HepG2 (cell line): ENCODE data around the gene IFNG-AS1. TPM values are rescaled to one million over a fixed set of nuclear protein-coding genes. Genes with fewer than 3 reads are reported as not detected.

Experiments used
- ATAC-seq: fragments of 200-7000 bp; cut with Tn5 transposase; 3 replicates; pipeline ENCODE4 v1.9.1; 2020; ENCODE audit warnings: mild to moderate bottlenecking, moderate library complexity
- BruUV-seq: library from RNA; stranded (reverse); fragments of 400-500 nt; replicated peaks from 2 replicates; lab custom pipeline; 2021; lab: Mats Ljungman, UMichigan
- CTCF ChIA-PET: fragments of 300-600 bp; formaldehyde crosslinking; extraction: SDS; loops from one replicate; lab custom pipeline; 2021; ENCODE audit warnings: low total read pairs, inconsistent platforms, low intra/inter-chr PET ratio; lab: Yijun Ruan, JAX
- POLR2A ChIA-PET: fragments of 350-600 bp; sonication (Branson Sonifier 250); formaldehyde crosslinking; loops from one replicate; lab custom pipeline; 2020; ENCODE audit warnings: antibody characterized with exemption, inconsistent platforms; lab: Yijun Ruan, JAX
- DNase-seq: peaks from one replicate; pipeline ENCODE4 v3.0.0-alpha.2; 2015; ENCODE audit warnings: low spot score
- FAIRE-seq: peaks from 3 replicates; lab custom pipeline; 2011; peaks lifted over from hg19 to GRCh38; lab: Jason Lieb, UNC
- H2AFZ ChIP-seq: one replicate; pipeline ENCODE4 v1.6.1; 2011; ENCODE audit warnings: low read length, inconsistent platforms
- H3K27ac ChIP-seq: fragments of 300-600 bp; 3 replicates; pipeline ENCODE4 v1.8.0; 2011; ENCODE audit warnings: mixed run types, mild to moderate bottlenecking, mixed read lengths, low read length, inconsistent platforms; ENCODE audit not compliant: insufficient read depth; ENCODE audit errors: extremely low read length
- H3K27me3 ChIP-seq, 2 experiments: fragments of 200-600 bp in 1 of 2; 2 replicates in 1 of 2; 3 replicates in 1 of 2; pipeline versions ENCODE4 v1.6.0 to v1.8.0; 2011; ENCODE audit warnings: low read length in 2 of 2, mild to moderate bottlenecking in 2 of 2, moderate library complexity in 2 of 2, inconsistent platforms in 1 of 2; ENCODE audit not compliant: insufficient read depth in 2 of 2, control insufficient read depth in 1 of 2
- H3K36me3 ChIP-seq, 2 experiments: fragments of 200-600 bp in 1 of 2; replicated peaks in 1 of 2; 2 replicates in 1 of 2; 3 replicates in 1 of 2; pipeline versions ENCODE4 v1.5.1 to v1.8.0; 2011; ENCODE audit warnings: low read length in 2 of 2, inconsistent platforms in 1 of 2; ENCODE audit not compliant: insufficient read depth in 2 of 2, control insufficient read depth in 1 of 2
- H3K4me1 ChIP-seq: 2 replicates; pipeline ENCODE4 v1.5.1; 2012; ENCODE audit warnings: low read length, inconsistent platforms; ENCODE audit not compliant: insufficient read depth
- H3K4me2 ChIP-seq: 2 replicates; pipeline ENCODE4 v1.6.0; 2011; ENCODE audit warnings: low read depth, low read length, inconsistent platforms
- H3K4me3 ChIP-seq, 3 experiments: fragments of 200-600 bp in 1 of 3; sonication (generic), shearing (Covaris generic) in 1 of 3; replicated peaks in 1 of 3; 2 replicates each; pipeline ENCODE4 v1.5.1; 2011 to 2016; ENCODE audit warnings: low read length in 3 of 3, inconsistent platforms in 2 of 3, low read depth in 2 of 3, mild to moderate bottlenecking in 2 of 3, control low read depth in 1 of 3, mixed read lengths in 1 of 3; ENCODE audit not compliant: insufficient read depth in 1 of 3
- H3K79me2 ChIP-seq: one replicate; pipeline ENCODE4 v1.6.1; 2011; ENCODE audit warnings: low read length, inconsistent platforms; ENCODE audit not compliant: insufficient read depth
- H3K9ac ChIP-seq: 2 replicates; pipeline ENCODE4 v1.6.0; 2011; ENCODE audit warnings: mild to moderate bottlenecking, low read depth, low read length, inconsistent platforms; ENCODE audit not compliant: insufficient read depth
- H3K9me3 ChIP-seq: 2 replicates; pipeline ENCODE4 v1.5.1; 2012; ENCODE audit warnings: mild to moderate bottlenecking, low read length
- H4K20me1 ChIP-seq: 2 replicates; pipeline ENCODE4 v1.6.0; 2011; ENCODE audit warnings: inconsistent platforms, mild to moderate bottlenecking, low read length, moderate library complexity; ENCODE audit not compliant: insufficient read depth
- DPF2 ChIP-seq: sonication (generic); formaldehyde crosslinking; IDR thresholded peaks from 2 replicates; pipeline ENCODE4 v1.4.0; 2020; ENCODE audit warnings: mild to moderate bottlenecking, low read depth, missing genetic modification reagents, borderline replicate concordance
- GMEB1 ChIP-seq: sonication (generic); formaldehyde crosslinking; IDR thresholded peaks from 2 replicates; pipeline ENCODE4 v1.5.1; 2020; ENCODE audit warnings: missing genetic modification reagents, mild to moderate bottlenecking, borderline replicate concordance
- PRDM4 ChIP-seq: sonication (generic); formaldehyde crosslinking; IDR thresholded peaks from 2 replicates; pipeline ENCODE4 v1.9.0; 2021; ENCODE audit warnings: missing genetic modification reagents, borderline replicate concordance
- SIX4 ChIP-seq: sonication (generic); formaldehyde crosslinking; IDR thresholded peaks from 2 replicates; pipeline ENCODE4 v1.4.0; 2020; ENCODE audit warnings: missing genetic modification reagents
- THYN1 ChIP-seq: sonication (generic); formaldehyde crosslinking; IDR thresholded peaks from 2 replicates; pipeline ENCODE4 v1.8.1; 2023; ENCODE audit warnings: low read depth, mild to moderate bottlenecking, moderate library complexity, missing genetic modification reagents, borderline replicate concordance
- TMF1 ChIP-seq: sonication (generic); formaldehyde crosslinking; IDR thresholded peaks from 2 replicates; pipeline ENCODE4 v1.8.1; 2022; ENCODE audit warnings: low read depth, missing genetic modification reagents
- ZBTB38 ChIP-seq: sonication (generic); formaldehyde crosslinking; IDR thresholded peaks from 2 replicates; pipeline ENCODE4 v1.5.1; 2020; ENCODE audit warnings: mild to moderate bottlenecking, missing genetic modification reagents
- ZFP36 ChIP-seq: fragments of 150-350 bp; IDR thresholded peaks from 2 replicates; pipeline ENCODE4 v1.6.1; 2018; ENCODE audit warnings: borderline replicate concordance, low read length, low read depth; ENCODE audit not compliant: partially characterized antibody
- ZFX ChIP-seq: sonication (generic); formaldehyde crosslinking; IDR thresholded peaks from 2 replicates; pipeline ENCODE4 v1.4.0; 2020; ENCODE audit warnings: mild to moderate bottlenecking, low read depth, missing genetic modification reagents, moderate library complexity
- ZNF18 ChIP-seq: sonication (generic); formaldehyde crosslinking; IDR thresholded peaks from 2 replicates; pipeline ENCODE4 v1.8.0; 2022; ENCODE audit warnings: mild to moderate bottlenecking, missing genetic modification reagents; ENCODE audit not compliant: insufficient replicate concordance
- ZNF207 ChIP-seq: fragments of 450-650 bp; IDR thresholded peaks from 2 replicates; pipeline ENCODE4 v1.6.1; 2016; ENCODE audit warnings: antibody characterized with exemption, borderline replicate concordance
- ZNF530 ChIP-seq: sonication (generic); formaldehyde crosslinking; IDR thresholded peaks from 2 replicates; pipeline ENCODE4 v1.5.0; 2020; ENCODE audit warnings: low read depth, mild to moderate bottlenecking, missing genetic modification reagents
- ZXDC ChIP-seq: sonication (generic); formaldehyde crosslinking; IDR thresholded peaks from 2 replicates; pipeline ENCODE4 v1.5.0; 2020; ENCODE audit warnings: mild to moderate bottlenecking, missing genetic modification reagents
- WGBS: methylation state at CpG from one replicate; pipeline ENCODE4 v1.1.6; 2017; ENCODE audit warnings: low lambda C conversion rate; 5-methylcytosine and 5-hydroxymethylcytosine counted together
- in situ Hi-C: cut with HindIII; loops from 2 replicates; pipeline ENCODE4 v1.10.0; 2017; ENCODE audit warnings: low pct_unique_long_range_greater_than_20kb; ENCODE audit not compliant: extremely low pct_ligation_motif_present
- intact Hi-C: fragments of 100-400 bp; cut with micrococcal nuclease; formaldehyde crosslinking; loops from one replicate; pipeline ENCODE4 v1.10.0; 2022; ENCODE audit not compliant: unreplicated experiment
- polyA plus RNA-seq, 8 experiments: library from polyadenylated mRNA; depleted of rRNA in 3 of 8; stranded (reverse) in 7 of 8; unstranded in 1 of 8; fragments of >200 nt; fragmentation: Illumina TruSeq in 4 of 8; extraction: Trizol in 4 of 8; gene quantifications; 2 replicates each; pipeline versions ENCODE4 v1.2.1 to v1.2.3, GENCODE V29; 2011 to 2016; ENCODE audit warnings: low read depth in 4 of 8, missing spikeins in 1 of 8, mixed read lengths in 1 of 8; ENCODE audit not compliant: insufficient read depth in 1 of 8
- total RNA-seq, 5 experiments: library from RNA; depleted of rRNA; stranded (reverse); fragments of >200 nt; fragmentation: Illumina TruSeq; extraction: Trizol; gene quantifications; 2 replicates each; pipeline ENCODE4 v1.2.3, GENCODE V29; 2016; ENCODE audit warnings: low read depth in 1 of 5

Gene IFNG-AS1
- total and polyA plus RNA-seq, 2 of the 13 experiments (the other 11 are each of a cell fraction or from before 2014, with no cell fraction given) = not detected

GRCh38 chr12:68011206-68011881, 22.1 kb downstream of the IFNG-AS1 start (continued):
- TF ChIP-seq PRDM4 = no peak
- TF ChIP-seq GMEB1 (CRISPR knock-in tag) = no peak
- TF ChIP-seq ZNF207 = no peak
- TF ChIP-seq ZNF18 (CRISPR knock-in tag) = no peak

- no peaks in the 10 kb centered on the region for H3K4me1 ChIP-seq
- 37% methylated on average over 2 of the region's 2 CpGs for WGBS
- no peak overlapping the region for H3K4me3 ChIP-seq
- no peak for ATAC-seq
- no peaks in the 10 kb centered on the region for H4K20me1 ChIP-seq
- intact Hi-C loops = no loop called here
- CTCF ChIA-PET = no interaction called here
- POLR2A ChIA-PET = no interaction called here
- no peak overlapping the region for H3K4me2 ChIP-seq
- TF ChIP-seq THYN1 (CRISPR knock-in tag) (no peak), ZXDC (no peak), TMF1 (CRISPR knock-in tag) (no peak), ZFP36 (no peak), ZBTB38 (CRISPR knock-in tag) (no peak), ZFX (no peak), DPF2 (CRISPR knock-in tag) (no peak), SIX4 (CRISPR knock-in tag) (no peak), ZNF530 (CRISPR knock-in tag) (no peak)
- TF ChIP-seq, all 625 proteins: peak for 0
- Histone ChIP-seq H3K9me3 (no peaks in the 10 kb centered on the region), H3K36me3 (no peaks in the 10 kb centered on the region), H3K79me2 (no peaks in the 10 kb centered on the region), H3K27me3 (0 out of 5 replicates have a peak, but pooled peaks cover 0 to 3% of the 10 kb centered on the region in 2 experiments), H3K9ac (no peak overlapping the region), H3K27ac (no peak overlapping the region), H2AFZ (no peak overlapping the region)
- in situ Hi-C loops = no loop called here
- BruUV-seq = no TSS peak
- DNase-seq = no peak
- no peak for FAIRE-seq
These were observed 22.6 kb downstream of the IFNG-AS1 start for GRCh38 chr12:68011882-68012207.
